ENCODE measurements around the gene DNHD1.

DNA sequence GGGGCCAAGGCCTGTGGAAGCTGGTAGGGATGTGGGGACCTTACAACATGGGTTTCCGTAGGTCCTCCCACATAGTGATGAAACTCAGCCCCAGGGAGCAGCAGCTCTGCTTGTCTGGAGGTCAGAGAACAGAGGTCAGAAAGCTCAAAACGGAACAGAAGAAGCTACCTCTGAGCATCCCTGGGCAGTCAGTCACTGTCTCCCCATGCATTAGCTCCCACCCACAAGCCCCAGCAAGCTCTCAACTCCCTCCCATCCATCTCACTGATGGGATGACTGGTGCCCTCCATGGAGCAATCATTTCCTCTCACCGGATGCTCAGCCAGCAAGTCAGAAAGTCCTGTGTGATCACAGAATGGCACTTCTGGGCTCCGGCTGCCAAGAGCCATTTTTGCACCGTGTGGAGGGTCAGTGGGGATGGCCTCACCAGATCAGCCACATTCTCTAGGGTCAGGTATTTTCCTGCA, 120.3 kb downstream of the DNHD1 start:
- TF ChIP-seq CTCF (IDR thresholded peaks at IDR 0.05) (no peak), POLR2A (IDR thresholded peaks at IDR 0.05) (no peak)
